Stomach (tissue), 9 donors: ENCODE measurements around the gene TLNRD1. TPM values are rescaled to one million over a fixed set of nuclear protein-coding genes. Genes with fewer than 3 reads are reported as not detected.

Source experiments
- DNase-seq, 2 donors: peaks; one replicate each; pipeline versions ENCODE4 v3.0.0 to v3.0.0-alpha.2; 2013 to 2019
- H3K27ac ChIP-seq, 5 donors: fragments of 200-600 bp in 4 of 5; sonication (generic) in 4 of 5; one replicate each; pipeline ENCODE4 v1.5.1; 2013 to 2019; ENCODE audit warnings: mild to moderate bottlenecking in 1 of 5, moderate library complexity in 1 of 5
- H3K27me3 ChIP-seq, 3 donors: fragments of 200-600 bp; sonication (generic); one replicate each; pipeline ENCODE4 v1.5.1; 2017 to 2019; ENCODE audit warnings: mixed run types in 1 of 3
- H3K36me3 ChIP-seq, 4 donors: fragments of 200-600 bp; sonication (generic); 1 replicate in 3 of 4; 2 replicates in 1 of 4; pipeline ENCODE4 v1.5.1; 2016 to 2019
- H3K4me1 ChIP-seq, 4 donors: fragments of 200-600 bp; sonication (generic); one replicate each; pipeline ENCODE4 v1.5.1; 2016 to 2019
- H3K4me3 ChIP-seq, 4 donors: fragments of 200-600 bp; sonication (generic) in 3 of 4; one replicate each; pipeline ENCODE4 v1.5.1; 2016 to 2019; ENCODE audit warnings: mild to moderate bottlenecking in 1 of 4
- H3K9me3 ChIP-seq, 4 donors: fragments of 200-600 bp; sonication (generic); one replicate each; pipeline ENCODE4 v1.5.1; 2016 to 2019
- EP300 ChIP-seq: sonication (generic); formaldehyde crosslinking; IDR thresholded peaks from one replicate; pipeline ENCODE4 v1.6.1; 2017; ENCODE audit warnings: antibody characterized with exemption
- POLR2A ChIP-seq, 4 donors: fragments of 450-650 bp; IDR thresholded peaks; one replicate each; pipeline ENCODE4 v1.6.1; 2016; ENCODE audit warnings: antibody characterized with exemption in 4 of 4, control low read depth in 2 of 4, mild to moderate bottlenecking in 1 of 4, moderate library complexity in 1 of 4
- POLR2AphosphoS5 ChIP-seq, 3 donors: sonication (generic); formaldehyde crosslinking; IDR thresholded peaks; one replicate each; pipeline ENCODE4 v1.6.1; 2016; ENCODE audit warnings: antibody characterized with exemption in 3 of 3
- WGBS, 5 donors: extraction: QIAGEN DNeasy Blood & Tissue Kit in 3 of 5; methylation state at CpG; one replicate each; pipeline versions ENCODE4 v1.1.5 to v1.1.7; 2013 to 2018; 5-methylcytosine and 5-hydroxymethylcytosine counted together
- intact Hi-C: fragments of 100-400 bp; cut with DNase I; formaldehyde crosslinking; loops from one replicate; pipeline ENCODE4 v1.15.1; 2023; ENCODE audit warnings: low total_unique reads
- polyA plus RNA-seq, 3 donors: library from polyadenylated mRNA; stranded (reverse); fragments of 200-250 nt; gene quantifications; one replicate each; pipeline ENCODE4 v1.2.3, GENCODE V29; 2013
- total RNA-seq, 5 donors: library from RNA; depleted of rRNA; stranded (reverse); fragments of >200 nt; gene quantifications; one replicate each; pipeline versions ENCODE4 v1.1.0 to v1.2.3, GENCODE V29; 2014 to 2016
- TF ChIP-seq, protein P1 (sequence below), 7 experiments: fragments of 450-650 bp in 4 of 7; fragments of 200-600 bp in 3 of 7; sonication (generic) in 3 of 7; IDR thresholded peaks; one replicate each; pipeline ENCODE4 v1.5.1; 2016 to 2019; ENCODE audit warnings: antibody characterized with exemption in 7 of 7, control low read depth in 2 of 7, mild to moderate bottlenecking in 1 of 7
- donor health status: healthy with polysubstance abuse.
- donor health status: Bipolar disorder and iron deficiency.
- donor health status: healthy.

Gene TLNRD1
- total and polyA plus RNA-seq, 8 donors = 1.8 to 88.3 (median 10.0) TPM

DNA sequence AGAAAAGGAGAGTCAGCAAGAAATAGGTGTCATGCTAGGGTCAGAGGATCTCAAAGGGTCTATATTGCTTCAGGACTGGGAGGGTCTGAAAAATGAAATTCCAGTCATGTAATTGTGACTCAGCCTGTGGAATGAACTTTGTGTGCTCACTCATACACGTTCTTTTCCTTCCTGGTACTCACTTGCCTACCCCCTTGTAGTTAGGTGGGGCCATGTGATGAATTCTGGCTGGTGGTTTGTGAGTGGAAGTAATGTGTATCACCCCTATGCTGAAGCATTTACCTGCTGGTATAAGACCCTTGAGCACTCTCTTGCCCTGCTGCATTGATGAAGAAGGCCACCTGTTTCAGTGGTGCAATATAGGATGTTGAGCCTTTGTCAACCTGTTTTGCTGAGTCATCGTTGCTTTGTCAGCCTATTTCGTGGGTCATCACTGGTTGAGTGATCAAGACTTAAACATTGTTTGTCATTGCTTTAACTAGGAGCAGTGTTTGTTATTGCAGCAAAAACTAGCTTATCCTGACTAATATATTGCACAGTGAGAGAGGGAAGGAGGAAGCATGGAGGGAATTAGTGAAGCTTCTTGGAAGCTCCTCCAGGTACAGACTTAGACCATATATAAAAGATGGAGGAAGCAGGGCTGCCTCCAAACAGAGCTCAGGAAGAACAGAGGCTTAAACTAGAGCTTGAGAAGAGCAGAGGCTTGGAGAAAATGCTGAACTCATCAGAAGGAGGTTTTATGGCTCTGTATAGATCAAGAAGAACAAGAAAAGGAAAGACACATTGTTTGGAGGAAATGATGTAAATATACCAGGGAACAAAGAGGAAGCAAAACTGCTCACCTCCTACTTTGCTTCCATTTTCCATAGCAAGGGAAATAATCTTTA lies 28.9 kb downstream of the TLNRD1 start:
- peak overlapping the region in 1 of 5 donors; percentile 25 for H3K27ac ChIP-seq
- H3K9me3 ChIP-seq = no peaks in the 10 kb centered on the region
- intact Hi-C loops = no loop called here
- 61 to 73% (median 65%) methylated on average over 3 of the region's 3 CpGs for WGBS, 5 donors
- no peak overlapping the region for H3K4me3 ChIP-seq
- H3K27me3 ChIP-seq = no peaks in the 10 kb centered on the region
- H3K36me3 ChIP-seq = no peaks in the 10 kb centered on the region
- no peak for TF ChIP-seq POLR2A (IDR thresholded peaks at IDR 0.05)
- TF ChIP-seq, protein P1, sequence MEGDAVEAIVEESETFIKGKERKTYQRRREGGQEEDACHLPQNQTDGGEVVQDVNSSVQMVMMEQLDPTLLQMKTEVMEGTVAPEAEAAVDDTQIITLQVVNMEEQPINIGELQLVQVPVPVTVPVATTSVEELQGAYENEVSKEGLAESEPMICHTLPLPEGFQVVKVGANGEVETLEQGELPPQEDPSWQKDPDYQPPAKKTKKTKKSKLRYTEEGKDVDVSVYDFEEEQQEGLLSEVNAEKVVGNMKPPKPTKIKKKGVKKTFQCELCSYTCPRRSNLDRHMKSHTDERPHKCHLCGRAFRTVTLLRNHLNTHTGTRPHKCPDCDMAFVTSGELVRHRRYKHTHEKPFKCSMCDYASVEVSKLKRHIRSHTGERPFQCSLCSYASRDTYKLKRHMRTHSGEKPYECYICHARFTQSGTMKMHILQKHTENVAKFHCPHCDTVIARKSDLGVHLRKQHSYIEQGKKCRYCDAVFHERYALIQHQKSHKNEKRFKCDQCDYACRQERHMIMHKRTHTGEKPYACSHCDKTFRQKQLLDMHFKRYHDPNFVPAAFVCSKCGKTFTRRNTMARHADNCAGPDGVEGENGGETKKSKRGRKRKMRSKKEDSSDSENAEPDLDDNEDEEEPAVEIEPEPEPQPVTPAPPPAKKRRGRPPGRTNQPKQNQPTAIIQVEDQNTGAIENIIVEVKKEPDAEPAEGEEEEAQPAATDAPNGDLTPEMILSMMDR (IDR thresholded peaks at IDR 0.05) = no peak
- H3K4me1 ChIP-seq = peaks cover 12 to 49% (median 17%) of the 10 kb centered on the region in 4 donors
- no peak for DNase-seq

DNA sequence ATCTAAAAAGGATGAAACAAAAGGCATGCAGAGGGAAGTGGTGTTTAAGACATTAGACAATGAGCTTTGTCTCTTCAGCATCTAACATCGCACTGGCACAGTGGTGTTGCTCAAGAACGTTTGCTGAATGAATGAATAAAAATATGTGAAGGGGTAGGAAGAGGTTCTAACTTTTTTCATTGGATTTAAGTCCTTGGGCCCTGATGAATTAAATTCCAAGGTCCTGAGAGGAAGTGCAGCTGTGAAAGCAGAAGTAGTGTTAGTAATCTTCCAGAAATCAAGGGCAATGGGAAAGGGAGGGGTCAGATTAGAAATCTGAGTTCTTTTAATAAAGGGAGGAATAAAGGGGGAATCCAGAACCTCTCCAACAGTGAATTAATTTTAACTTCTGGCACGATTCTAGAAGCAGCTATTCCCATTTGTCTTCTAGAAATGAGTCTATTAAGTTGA lies 29.6 kb downstream of the TLNRD1 start:
- TF ChIP-seq, protein P1 (IDR thresholded peaks at IDR 0.05) = no peak
- TF ChIP-seq POLR2A (IDR thresholded peaks at IDR 0.05) = no peak
- Histone ChIP-seq H3K27me3 (no peaks in the 10 kb centered on the region), H3K9me3 (no peaks in the 10 kb centered on the region), H3K36me3 (no peaks in the 10 kb centered on the region), H3K4me3 (no peak overlapping the region), H3K27ac (peak overlapping the region in 2 of 5 donors; percentile 7 to 25), H3K4me1 (peaks cover 12 to 43% (median 17%) of the 10 kb centered on the region in 4 donors)
- DNase-seq = no peak
- intact Hi-C loops = no loop called here
- WGBS, 5 donors = 58 to 84% (median 79%) methylated on average over 3 of the region's 3 CpGs

DNA sequence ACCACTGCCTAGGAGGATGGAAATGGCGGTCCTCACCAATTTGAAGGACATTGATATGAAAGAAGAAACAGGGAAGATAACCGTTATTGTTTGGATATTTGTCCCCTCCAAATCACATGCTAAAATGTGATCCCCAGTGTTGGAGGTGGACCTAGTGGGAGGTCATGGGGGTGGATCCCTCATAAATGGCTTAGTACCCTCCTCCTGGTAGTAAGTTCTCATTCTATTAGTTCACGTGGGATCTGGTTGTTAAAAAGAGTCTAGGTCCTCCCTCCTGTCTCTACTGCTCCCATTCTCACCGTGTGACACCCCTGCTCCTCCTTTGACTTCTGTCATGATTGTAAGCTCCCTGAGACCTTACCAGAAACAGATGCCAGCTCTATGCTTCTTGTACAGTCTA lies 30.5 kb downstream of the TLNRD1 start:
- 75 to 97% (median 92%) methylated on average over 4 of the region's 4 CpGs for WGBS, 5 donors
- H3K4me3 ChIP-seq = no peak overlapping the region
- intact Hi-C loops = no loop called here
- H3K27me3 ChIP-seq = no peaks in the 10 kb centered on the region
- DNase-seq = no peak
- no peaks in the 10 kb centered on the region for H3K36me3 ChIP-seq
- H3K9me3 ChIP-seq = no peaks in the 10 kb centered on the region
- TF ChIP-seq, protein P1 (IDR thresholded peaks at IDR 0.05) = no peak
- no peak for TF ChIP-seq POLR2AphosphoS5 (IDR thresholded peaks at IDR 0.05)
- no peak for TF ChIP-seq EP300
- no peak for TF ChIP-seq POLR2A (IDR thresholded peaks at IDR 0.05)
- no peak overlapping the region for H3K27ac ChIP-seq
- peaks cover 12 to 41% (median 17%) of the 10 kb centered on the region in 4 donors for H3K4me1 ChIP-seq

DNA sequence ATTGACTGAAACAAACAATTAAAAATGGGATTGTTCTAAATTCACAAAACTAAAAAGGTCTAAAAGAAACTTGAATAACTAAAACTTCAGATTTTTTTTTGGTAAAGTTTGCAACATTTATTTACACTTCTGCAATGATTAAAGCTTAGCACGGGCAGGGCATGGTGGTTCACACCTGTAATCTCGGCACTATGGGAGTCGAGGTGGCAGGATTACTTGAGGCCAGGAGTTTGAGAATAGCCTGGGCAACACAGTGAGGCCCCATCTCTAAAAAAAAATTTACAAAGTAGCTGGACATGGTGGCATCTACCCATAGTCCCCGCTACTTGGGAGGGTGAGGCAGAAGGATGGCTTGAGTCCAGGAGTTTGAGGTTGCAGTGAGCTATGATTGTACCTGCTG lies 31.6 kb downstream of the TLNRD1 start:
- Histone ChIP-seq H3K4me3 (no peak overlapping the region), H3K36me3 (no peaks in the 10 kb centered on the region), H3K27me3 (no peaks in the 10 kb centered on the region), H3K4me1 (peaks cover 12 to 41% (median 17%) of the 10 kb centered on the region in 4 donors), H3K27ac (peak overlapping the region in 3 of 5 donors; percentile 21 to 76 (median 52)), H3K9me3 (no peaks in the 10 kb centered on the region)
- no peak for DNase-seq
- 34 to 65% (median 50%) methylated on average over 4 of the region's 4 CpGs for whole genome bisulfite sequencing, 5 donors
- no peak for TF ChIP-seq POLR2AphosphoS5 (IDR thresholded peaks at IDR 0.05)
- TF ChIP-seq, protein P1 (IDR thresholded peaks at IDR 0.05) = no peak
- TF ChIP-seq EP300 = no peak
- TF ChIP-seq POLR2A (IDR thresholded peaks at IDR 0.05) = no peak
- intact Hi-C loops = no loop called here
